Lower leg skin (tissue), 3 donors: Measurements from ENCODE around the gene SPACA4.

Source experiments
- CTCF ChIP-seq, 3 donors: fragments of 450-650 bp; IDR thresholded peaks; one replicate each; pipeline ENCODE4 v1.5.1; 2016; ENCODE audit warnings: antibody characterized with exemption in 3 of 3, mild to moderate bottlenecking in 3 of 3, moderate library complexity in 2 of 3
- POLR2A ChIP-seq, 2 donors: fragments of 450-650 bp; IDR thresholded peaks; one replicate each; pipeline ENCODE4 v1.6.1; 2016 to 2017; ENCODE audit warnings: antibody characterized with exemption in 2 of 2, mild to moderate bottlenecking in 1 of 2, moderate library complexity in 1 of 2

GRCh38 chr19:48600679-48601417, 5.7 kb upstream of the SPACA4 start:
- TF ChIP-seq CTCF (IDR thresholded peaks at IDR 0.05) (no peak), POLR2A (IDR thresholded peaks at IDR 0.05) (no peak)
